Urinary bladder (tissue), 4 donors: ENCODE data around the gene RAB3C. TPM values are rescaled to one million over a fixed set of nuclear protein-coding genes. Genes with fewer than 3 reads are reported as not detected.
"Not testable (repeated sequence)": the region's sequence is repeated elsewhere in the genome, so short reads cannot be mapped to it uniquely, and the experiment has no call there.

Experiments used
- DNase-seq: peaks from one replicate; pipeline ENCODE4 v3.0.0-alpha.2; 2015; ENCODE audit errors: extremely low spot score
- H3K27ac ChIP-seq: one replicate; pipeline ENCODE4 v1.5.1; 2013; ENCODE audit warnings: low read depth, mild to moderate bottlenecking, moderate library complexity
- H3K36me3 ChIP-seq: one replicate; pipeline ENCODE4 v1.6.1; 2013; ENCODE audit warnings: mild to moderate bottlenecking, moderate library complexity; ENCODE audit not compliant: insufficient read depth
- H3K4me1 ChIP-seq: one replicate; pipeline ENCODE4 v1.6.1; 2013; ENCODE audit warnings: mild to moderate bottlenecking, moderate library complexity; ENCODE audit not compliant: insufficient read depth
- H3K4me3 ChIP-seq: one replicate; pipeline ENCODE4 v1.5.1; 2013; ENCODE audit warnings: low read depth, low read length
- WGBS: extraction: QIAGEN DNeasy Blood & Tissue Kit; methylation state at CpG from one replicate; pipeline ENCODE4 v1.1.7; 2013; 5-methylcytosine and 5-hydroxymethylcytosine counted together
- polyA plus RNA-seq: library from polyadenylated mRNA; stranded (reverse); fragments of 200-250 nt; gene quantifications from one replicate; pipeline ENCODE4 v1.2.3, GENCODE V29; 2013
- total RNA-seq: library from RNA; depleted of rRNA; stranded (reverse); fragments of >200 nt; gene quantifications from one replicate; pipeline ENCODE4 v1.2.3, GENCODE V29; 2014
- donor health status: healthy with polysubstance abuse.
- donor health status: healthy.

RAB3C gene
- total and polyA plus RNA-seq, 2 donors, result 2.0 to 3.9 TPM

DNA sequence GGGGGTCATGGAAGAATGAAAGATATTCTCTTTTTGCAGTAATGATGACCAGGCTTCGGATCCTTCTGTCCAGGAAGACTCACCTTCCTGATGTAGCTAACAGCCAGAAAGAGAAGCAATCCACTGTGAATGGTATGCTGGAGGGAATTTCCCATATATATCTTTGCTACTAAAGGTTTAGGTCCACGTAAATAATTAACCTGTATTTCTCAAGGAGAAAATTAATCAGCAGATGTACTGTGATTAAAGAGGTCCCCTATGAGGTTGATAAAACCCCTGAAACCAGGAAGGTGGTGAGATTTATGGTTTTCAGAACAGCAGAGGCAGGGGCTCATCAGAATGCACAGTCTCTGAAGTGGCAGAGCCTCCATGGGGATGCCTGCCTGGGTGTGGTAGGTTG lies 11.4 kb upstream of the RAB3C start:
- 79% methylated on average over 2 of the region's 2 CpGs for WGBS
- Histone ChIP-seq H3K27ac (no peak overlapping the region), H3K4me3 (no peak overlapping the region)

DNA sequence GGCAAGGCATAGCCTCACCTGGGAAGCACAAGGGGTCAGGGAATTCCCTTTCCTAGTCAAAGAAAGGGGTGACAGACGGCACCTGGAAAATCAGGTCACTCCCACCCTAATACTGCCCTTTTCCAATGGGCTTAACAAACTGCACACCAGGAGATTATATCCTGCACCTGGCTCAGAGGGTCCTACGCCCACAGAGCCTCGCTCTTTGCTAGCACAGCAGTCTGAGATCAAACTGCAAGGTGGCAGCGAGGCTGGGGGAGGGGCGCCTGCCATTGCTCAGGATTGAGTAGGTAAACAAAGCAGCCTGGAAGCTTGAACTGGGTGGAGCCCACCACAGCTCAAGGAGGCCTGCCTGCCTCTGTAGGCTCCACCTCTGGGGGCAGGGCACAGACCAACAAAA lies 9.9 kb upstream of the RAB3C start:
- WGBS, result 81% methylated on average over 5 of the region's 5 CpGs
- H3K4me1 ChIP-seq, DNase-seq, H3K36me3 ChIP-seq, H3K27ac ChIP-seq, H3K4me3 ChIP-seq: not testable (repeated sequence)

More for the DNA sequence above, 11.4 kb upstream of the RAB3C start:
- Histone ChIP-seq H3K36me3 (no peaks in the 10 kb centered on the region), H3K4me1 (no peaks in the 10 kb centered on the region)
- DNase-seq, result no peak

DNA sequence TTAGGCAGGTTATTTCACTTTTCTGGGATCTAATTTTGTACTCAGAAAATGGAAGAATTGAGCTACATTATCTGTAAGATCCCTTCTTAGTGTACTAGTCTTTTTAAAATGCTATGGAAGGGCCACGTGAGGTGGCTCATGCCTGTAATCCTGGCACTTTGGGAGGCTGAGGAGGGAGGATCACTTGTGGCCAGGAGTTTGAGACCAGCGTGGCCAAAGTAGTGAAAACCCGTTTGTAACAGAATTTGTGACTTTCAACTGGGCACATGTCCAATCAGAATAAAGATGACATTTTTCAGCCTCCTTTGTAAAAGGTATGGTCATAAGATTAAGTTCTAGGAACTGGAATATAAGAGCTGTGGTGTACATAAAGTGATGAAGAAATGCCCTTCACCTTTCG lies 3.1 kb upstream of the RAB3C start:
- DNase-seq, result no peak
- 66% methylated on average over 4 of the region's 4 CpGs for WGBS
- H3K36me3 ChIP-seq, result no peaks in the 10 kb centered on the region
- H3K4me3 ChIP-seq, result no peak overlapping the region
- H3K4me1 ChIP-seq, result no peaks in the 10 kb centered on the region
- no peak overlapping the region for H3K27ac ChIP-seq

DNA sequence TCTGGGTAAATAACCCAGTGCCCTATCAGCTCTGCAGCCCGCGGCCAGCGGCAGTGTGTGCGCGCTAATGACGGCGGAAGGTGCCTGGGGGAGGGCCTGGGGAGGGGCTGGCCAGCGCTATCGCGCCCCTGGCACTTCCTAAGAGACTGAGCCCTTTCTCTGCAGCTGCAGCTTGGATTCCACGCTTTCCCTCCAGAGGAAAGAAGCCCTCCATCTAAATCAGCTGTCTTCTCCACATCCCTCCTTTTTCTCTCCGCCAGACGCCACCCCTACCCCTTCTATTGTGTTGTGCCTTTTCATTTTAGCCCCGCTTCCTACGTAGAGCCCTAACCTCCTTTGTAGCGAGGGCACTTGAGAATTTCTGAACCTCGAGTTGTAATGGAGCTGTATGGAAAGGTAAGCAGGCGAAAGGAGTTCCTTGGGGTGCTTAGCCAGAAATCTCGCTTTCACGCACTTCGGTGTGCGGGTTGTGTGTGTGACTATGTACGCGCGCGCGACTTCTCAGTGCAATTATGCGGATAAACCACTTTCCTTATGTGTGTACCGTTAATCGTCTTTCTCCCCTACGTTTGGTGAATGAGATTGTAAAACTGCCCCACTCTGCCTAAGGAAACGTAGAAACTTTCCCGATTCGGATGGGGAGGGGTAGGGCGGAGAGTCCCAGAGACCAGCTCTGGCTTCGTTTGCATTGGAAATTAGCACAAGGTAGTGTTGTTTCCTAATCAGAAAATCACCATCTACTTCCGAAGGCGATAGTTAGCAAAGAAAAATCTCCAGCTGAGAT lies 664 bp upstream of the RAB3C start:
- Histone ChIP-seq H3K4me3 (peak overlapping the region; percentile 32), H3K4me1 (no peaks in the 10 kb centered on the region), H3K27ac (no peak overlapping the region), H3K36me3 (no peaks in the 10 kb centered on the region)
- DNase-seq, result no peak
- 1% methylated on average over 38 of the region's 38 CpGs for WGBS

DNA sequence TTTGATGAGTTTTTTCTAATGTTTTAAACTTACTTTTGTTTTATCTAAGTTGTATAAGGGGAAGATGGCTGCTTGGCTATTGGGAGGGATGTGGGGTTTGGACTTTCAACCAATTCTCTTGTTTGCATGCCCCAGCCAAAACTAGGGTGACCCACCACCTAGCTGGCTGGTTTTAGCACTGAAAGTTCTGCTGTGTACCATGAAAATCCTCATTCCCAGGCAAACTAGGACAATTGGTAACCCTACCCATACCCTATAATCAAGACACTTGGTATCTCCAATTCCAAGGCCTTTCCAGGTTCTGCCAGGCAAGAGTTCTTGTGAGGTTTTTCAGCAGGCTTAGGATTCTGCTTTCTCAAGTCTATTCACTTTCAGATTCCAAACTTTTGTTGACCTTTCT lies 13.1 kb downstream of the RAB3C start:
- Histone ChIP-seq H3K27ac (no peak overlapping the region), H3K4me1 (no peaks in the 10 kb centered on the region), H3K4me3 (no peak overlapping the region), H3K36me3 (no peaks in the 10 kb centered on the region)
- no peak for DNase-seq

DNA sequence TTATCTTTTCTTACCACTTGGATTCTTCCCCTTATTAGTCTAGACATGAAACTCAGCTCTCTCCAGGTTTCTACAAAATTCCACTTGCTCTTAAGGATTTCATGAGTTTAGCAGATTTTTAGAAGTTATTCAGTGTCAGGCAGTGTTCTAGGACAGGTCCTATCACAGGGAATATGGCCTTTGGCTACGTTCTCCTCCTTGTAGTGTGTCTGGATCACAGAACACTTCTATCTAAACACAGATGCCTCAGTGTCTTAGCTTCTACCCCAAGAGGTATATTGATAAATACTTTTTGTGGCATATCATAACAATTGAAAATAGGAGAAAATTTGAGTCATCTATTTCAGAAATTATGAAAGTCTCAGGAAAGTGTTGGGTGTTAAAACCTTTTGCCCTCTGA lies 15.6 kb downstream of the RAB3C start:
- WGBS, result 85% methylated on average over 1 of the region's 1 CpG
- no peaks in the 10 kb centered on the region for H3K4me1 ChIP-seq

DNA sequence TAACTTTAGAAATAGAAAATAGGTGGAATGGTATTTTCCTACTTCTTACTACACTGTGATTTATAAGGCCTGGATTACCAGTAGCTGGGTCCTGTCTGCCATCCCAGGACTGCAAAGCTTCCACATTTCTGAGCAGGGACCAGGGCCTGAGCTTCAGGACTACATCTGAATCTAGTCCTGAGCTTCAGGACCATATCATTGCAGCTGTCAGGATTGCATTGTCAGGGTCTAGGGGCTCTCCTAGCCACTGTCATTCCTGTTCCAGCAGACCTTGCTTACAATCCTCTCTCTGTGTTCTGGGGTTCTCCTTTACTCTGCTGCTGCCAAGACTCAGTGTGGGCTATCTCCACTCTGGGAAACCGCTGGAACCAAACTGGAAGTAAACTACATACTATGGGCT lies 16.3 kb downstream of the RAB3C start:
- DNase-seq, result no peak

More for the DNA sequence above, 15.6 kb downstream of the RAB3C start:
- Histone ChIP-seq H3K27ac (no peak overlapping the region), H3K4me3 (no peak overlapping the region), H3K36me3 (no peaks in the 10 kb centered on the region)
- no peak for DNase-seq

DNA sequence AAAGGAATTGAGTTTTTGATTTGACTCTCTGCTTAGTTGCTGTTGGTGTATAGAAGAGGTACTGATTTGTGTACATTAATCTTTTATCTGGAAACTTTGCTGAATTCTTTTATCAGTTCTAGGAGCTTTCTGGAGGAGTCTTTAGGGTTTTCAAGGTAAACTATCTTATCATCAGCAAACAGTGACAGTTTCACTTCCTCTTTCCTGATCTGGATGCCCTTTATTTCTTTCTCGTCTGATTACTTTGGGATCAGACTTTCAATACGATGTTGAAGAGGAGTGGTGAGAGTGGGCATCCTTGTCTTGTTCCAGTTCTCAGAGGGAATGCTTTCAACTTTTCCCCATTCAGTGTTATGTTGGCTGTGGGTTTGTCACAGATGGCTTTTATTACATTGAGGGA lies 17.7 kb downstream of the RAB3C start:
- WGBS, result 35% methylated on average over 2 of the region's 2 CpGs

More for the DNA sequence above, 16.3 kb downstream of the RAB3C start:
- Histone ChIP-seq H3K4me1 (no peaks in the 10 kb centered on the region), H3K27ac (no peak overlapping the region), H3K4me3 (no peak overlapping the region), H3K36me3 (no peaks in the 10 kb centered on the region)
- 65% methylated on average over 1 of the region's 1 CpG for WGBS

DNA sequence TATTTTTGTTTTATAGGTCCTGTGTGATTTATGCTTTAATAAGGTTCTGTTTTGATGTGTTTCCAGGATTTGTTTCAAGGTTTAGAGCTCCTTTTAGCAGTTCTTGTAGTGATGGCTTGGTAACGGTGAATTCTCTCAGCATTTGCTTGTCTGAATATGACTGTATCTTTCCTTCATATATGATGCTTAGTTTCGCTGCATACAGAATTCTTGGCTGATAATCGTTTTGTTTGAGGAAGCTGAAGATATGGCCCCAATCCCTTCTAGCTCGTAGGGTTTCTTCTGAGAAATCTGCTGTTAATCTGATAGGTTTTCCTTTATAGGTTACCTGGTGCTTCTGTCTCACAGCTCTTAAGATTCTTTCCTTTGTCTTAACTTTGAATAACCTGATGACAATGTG lies 20.0 kb downstream of the RAB3C start:
- not testable (repeated sequence) for H3K36me3 ChIP-seq, H3K4me3 ChIP-seq, H3K27ac ChIP-seq, DNase-seq, H3K4me1 ChIP-seq
- WGBS, result 76% methylated on average over 4 of the region's 4 CpGs

More for the DNA sequence above, 17.7 kb downstream of the RAB3C start:
- not testable (repeated sequence) for H3K27ac ChIP-seq, DNase-seq, H3K4me3 ChIP-seq, H3K36me3 ChIP-seq, H3K4me1 ChIP-seq

DNA sequence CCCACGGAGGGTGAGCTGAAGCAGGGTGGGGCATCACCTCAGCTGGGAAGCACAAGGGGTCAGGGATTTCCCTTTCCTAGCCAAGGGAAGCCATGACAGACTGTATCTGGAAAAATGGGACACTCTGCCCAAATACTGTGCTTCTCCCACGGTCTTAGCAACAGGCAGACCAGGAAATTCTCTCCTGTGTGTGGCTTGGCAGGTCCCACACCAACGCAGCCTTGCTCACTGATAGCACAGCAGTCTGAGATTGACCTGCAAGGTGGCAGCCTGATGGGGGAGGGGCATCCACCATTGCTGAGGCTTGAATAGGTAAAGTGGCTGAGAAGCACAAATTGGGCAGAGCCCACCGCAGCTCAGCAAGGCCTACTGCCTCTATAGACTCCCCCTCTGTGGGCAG lies 23.2 kb downstream of the RAB3C start:
- Histone ChIP-seq H3K36me3 (no peaks in the 10 kb centered on the region), H3K4me3 (no peak overlapping the region), H3K27ac (no peak overlapping the region), H3K4me1 (no peaks in the 10 kb centered on the region)
- DNase-seq, result no peak
- WGBS, result 79% methylated on average over 4 of the region's 4 CpGs

DNA sequence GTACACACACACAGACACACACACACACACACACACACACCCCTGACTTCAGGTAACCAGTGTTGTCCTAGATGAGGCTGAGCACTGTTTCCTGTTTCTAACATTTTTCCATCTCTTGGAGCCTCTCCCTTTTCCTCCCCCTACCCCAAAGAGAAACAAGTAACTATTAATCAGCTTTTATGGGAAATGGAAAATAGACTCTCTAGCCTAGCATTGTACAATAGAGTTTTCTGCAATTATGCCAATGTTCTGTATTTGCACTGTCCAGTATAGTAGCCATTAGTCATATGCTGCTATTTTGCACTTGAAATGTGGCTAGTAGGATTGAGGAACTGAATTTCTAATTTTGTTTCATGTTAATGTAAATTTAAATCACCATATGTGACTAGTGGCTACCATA lies 33.1 kb downstream of the RAB3C start:
- no peaks in the 10 kb centered on the region for H3K36me3 ChIP-seq
- DNase-seq, result no peak
- no peak overlapping the region for H3K27ac ChIP-seq
- H3K4me3 ChIP-seq, result no peak overlapping the region
- H3K4me1 ChIP-seq, result no peaks in the 10 kb centered on the region

DNA sequence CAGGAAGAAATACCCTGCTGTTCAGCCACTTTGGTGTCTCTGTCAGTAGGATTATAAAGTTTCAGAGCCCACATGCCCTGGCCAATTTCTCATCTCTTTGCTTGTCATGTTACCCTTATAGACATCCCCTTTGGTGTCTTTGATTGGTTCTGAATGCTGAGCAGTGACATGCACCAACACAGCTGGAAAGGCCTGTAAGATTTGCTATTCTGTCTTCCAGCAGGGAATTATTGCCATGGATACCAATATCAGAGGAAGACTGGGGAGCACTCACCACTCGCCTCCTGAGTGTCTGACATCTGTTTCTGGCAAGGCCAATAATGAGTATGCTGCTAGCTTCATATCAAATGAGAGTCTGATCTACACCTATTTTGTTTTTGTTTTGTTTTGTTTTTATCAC lies 34.4 kb downstream of the RAB3C start:
- no peak overlapping the region for H3K4me3 ChIP-seq
- DNase-seq, result no peak
- no peaks in the 10 kb centered on the region for H3K36me3 ChIP-seq
- H3K27ac ChIP-seq, result no peak overlapping the region
- 83% methylated on average over 1 of the region's 1 CpG for WGBS
- no peaks in the 10 kb centered on the region for H3K4me1 ChIP-seq

DNA sequence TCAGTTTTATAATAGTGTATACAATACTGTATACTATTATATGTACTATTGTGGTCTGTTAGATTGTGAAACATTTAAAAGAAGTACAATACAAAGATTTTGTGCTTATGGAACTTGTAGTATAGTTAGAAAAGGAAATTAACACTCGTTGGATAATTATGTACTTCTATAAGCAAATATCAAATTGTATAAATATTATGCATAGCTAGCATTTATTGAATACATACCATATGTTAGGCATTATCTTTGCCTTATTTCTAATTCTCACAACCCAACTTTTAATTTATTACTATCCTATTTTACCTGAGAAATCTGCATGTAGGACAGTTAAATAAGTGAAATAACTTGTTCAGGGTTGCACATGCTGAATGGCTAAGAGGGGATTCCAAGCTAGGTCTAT lies 37.5 kb downstream of the RAB3C start:
- H3K27ac ChIP-seq, result no peak overlapping the region
- no peak overlapping the region for H3K4me3 ChIP-seq
- no peaks in the 10 kb centered on the region for H3K36me3 ChIP-seq
- DNase-seq, result no peak
- no peaks in the 10 kb centered on the region for H3K4me1 ChIP-seq
- WGBS, result 70% methylated on average over 1 of the region's 1 CpG

DNA sequence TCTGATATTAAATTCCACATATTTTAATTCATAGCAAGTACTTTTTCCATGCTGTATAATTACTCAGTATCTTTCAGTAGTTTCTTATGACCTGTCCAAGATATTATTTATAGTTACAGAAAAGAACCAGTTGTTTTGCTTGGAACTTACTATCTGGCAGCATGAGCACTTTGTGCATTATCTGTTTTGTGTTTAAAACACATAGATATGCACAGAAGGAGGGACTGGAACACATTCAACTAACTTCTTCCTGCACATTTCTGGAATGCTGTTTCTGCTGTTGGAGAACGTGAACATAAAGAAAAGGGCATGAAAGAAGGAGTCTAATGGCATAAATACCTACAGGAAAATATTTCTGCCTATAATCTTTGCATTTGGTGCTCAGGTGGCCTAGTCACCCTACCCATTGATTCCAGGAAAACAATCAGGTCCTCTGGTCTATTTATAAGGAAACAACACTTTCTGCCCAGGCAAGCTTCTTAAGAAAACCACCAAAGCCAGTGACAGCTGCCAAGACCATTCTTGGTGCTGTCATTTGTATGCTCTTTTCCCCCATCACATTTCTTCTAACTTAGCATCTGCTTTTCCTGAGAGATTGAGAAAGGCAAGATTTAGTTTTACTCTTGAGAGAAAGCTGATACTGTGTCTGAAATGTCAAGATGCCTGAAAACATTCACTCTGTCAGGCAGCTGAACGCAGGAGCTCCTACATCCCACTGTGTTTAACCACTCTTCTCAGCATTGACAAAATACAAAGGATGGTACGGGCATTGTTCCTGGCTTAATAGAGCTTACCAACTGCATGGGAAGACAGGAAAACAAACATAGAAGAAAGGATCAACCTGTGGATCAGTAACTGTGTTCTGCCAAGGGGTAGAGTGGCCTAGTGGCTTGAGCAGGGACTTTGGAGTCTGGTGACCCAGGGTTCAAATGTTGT lies 40.3 kb downstream of the RAB3C start:
- Histone ChIP-seq H3K27ac (no peak overlapping the region), H3K4me3 (no peak overlapping the region), H3K36me3 (no peaks in the 10 kb centered on the region), H3K4me1 (no peaks in the 10 kb centered on the region)
- 57% methylated on average over 3 of the region's 3 CpGs for WGBS
- peak; percentile 52 for DNase-seq
